Stimulated activated CD8-positive, alpha-beta memory T cell treated with anti-CD3 and anti-CD28 coated beads, Interleukin-15, amount 100 ng/mL, for 48 hours (primary cell): ENCODE data around the gene ARHGAP30.
"Not testable (repeated sequence)": the region's sequence is repeated elsewhere in the genome, so short reads cannot be mapped to it uniquely, and the experiment has no call there.

Experiments
- DNase-seq, 2 donors: peaks; one replicate each; pipeline ENCODE4 v3.0.0-alpha.2; 2020; ENCODE audit warnings: low read depth in 2 of 2

Gene ARHGAP30

GRCh38 chr1:161070761-161071160 lies 1.1 kb upstream of the ARHGAP30 start:
- no peak for DNase-seq

GRCh38 chr1:161069241-161069640 lies 450 bp downstream of the ARHGAP30 start:
- DNase-seq, result no peak

GRCh38 chr1:161068306-161069234 lies 1.1 kb downstream of the ARHGAP30 start:
- peak; percentile 75 to 77 for DNase-seq

GRCh38 chr1:161066694-161067093 lies 3.0 kb downstream of the ARHGAP30 start:
- no peak for DNase-seq

GRCh38 chr1:161065681-161066080 lies 4.0 kb downstream of the ARHGAP30 start:
- DNase-seq, result not testable (repeated sequence)

- DNase-seq, result not testable (repeated sequence)
These were observed 5.8 kb downstream of the ARHGAP30 start for GRCh38 chr1:161063936-161064335.

GRCh38 chr1:161061419-161061818 lies 8.3 kb downstream of the ARHGAP30 start:
- DNase-seq, result no peak

- DNase-seq, result no peak
These were observed 10.4 kb downstream of the ARHGAP30 start for GRCh38 chr1:161059293-161059692.

GRCh38 chr1:161054805-161055204 lies 14.9 kb downstream of the ARHGAP30 start:
- DNase-seq, result no peak

- no peak for DNase-seq
These were observed 15.5 kb downstream of the ARHGAP30 start for GRCh38 chr1:161054232-161054631.

GRCh38 chr1:161052899-161053298 lies 16.8 kb downstream of the ARHGAP30 start:
- no peak for DNase-seq

GRCh38 chr1:161051219-161051618 lies 18.5 kb downstream of the ARHGAP30 start:
- no peak for DNase-seq

- DNase-seq, result no peak
These were observed 20.6 kb downstream of the ARHGAP30 start for GRCh38 chr1:161048949-161049722.

GRCh38 chr1:161047436-161048420 lies 22.0 kb downstream of the ARHGAP30 start:
- DNase-seq, result no peak

- no peak for DNase-seq
These were observed 23.0 kb downstream of the ARHGAP30 start for GRCh38 chr1:161046605-161047228.

GRCh38 chr1:161045736-161046604 lies 23.7 kb downstream of the ARHGAP30 start, which contains the start of gene USF1:
TSS of gene USF1 (minus strand) at chr1:161045977. CDS start at chr1:161043275, 2,702 bp downstream.
- DNase-seq, result peak; percentile 84 to 87

- DNase-seq, result peak in 1 of 2 donors; percentile 69
These were observed 24.6 kb downstream of the ARHGAP30 start for GRCh38 chr1:161044908-161045735.

GRCh38 chr1:161044535-161044907 lies 25.2 kb downstream of the ARHGAP30 start:
- DNase-seq, result no peak

- no peak for DNase-seq
These were observed 30.1 kb downstream of the ARHGAP30 start for GRCh38 chr1:161039546-161039945.
